ENCODE measurements around the gene DAB1. TPM values are rescaled to one million over a fixed set of nuclear protein-coding genes. Genes with fewer than 3 reads are reported as not detected.

Gene DAB1
- total RNA-seq, 1 donor from 2014 or later = not detected

DNA sequence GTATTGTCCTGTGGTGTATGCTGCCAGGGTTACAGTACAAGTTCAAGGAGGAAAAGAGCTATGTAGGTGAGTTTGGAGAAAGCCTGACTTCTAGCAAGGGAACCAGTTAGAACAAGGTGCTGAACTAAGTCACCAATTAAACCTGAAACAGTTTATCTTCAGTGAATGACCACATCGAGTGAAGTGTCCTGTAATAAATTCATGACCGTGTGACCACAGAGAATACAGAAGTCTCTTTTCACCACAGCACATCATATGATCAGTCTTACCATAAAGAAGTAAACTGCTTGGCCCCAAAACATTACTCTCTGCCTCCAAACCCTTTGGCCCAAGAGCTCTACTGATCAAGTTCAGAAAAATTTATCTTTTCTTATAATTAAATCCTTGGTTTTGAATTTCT, 141.4 kb downstream of the DAB1 start:
- Mint-ChIP-seq H3K27ac (ENCODE audit: unreplicated experiment) (no peak overlapping the region), H3K36me3 (ENCODE audit: low read depth) (no peaks in the 10 kb centered on the region), H3K9me3 (ENCODE audit: low read depth) (no peaks in the 10 kb centered on the region), H3K4me1 (ENCODE audit: low read depth) (no peaks in the 10 kb centered on the region), H3K4me3 (ENCODE audit: unreplicated experiment) (no peak overlapping the region), H3K27me3 (ENCODE audit: low read depth) (peaks cover 9% of the 10 kb centered on the region)
- no peak for DNase-seq (ENCODE audit: low spot score)
- TF ChIP-seq, protein P1, sequence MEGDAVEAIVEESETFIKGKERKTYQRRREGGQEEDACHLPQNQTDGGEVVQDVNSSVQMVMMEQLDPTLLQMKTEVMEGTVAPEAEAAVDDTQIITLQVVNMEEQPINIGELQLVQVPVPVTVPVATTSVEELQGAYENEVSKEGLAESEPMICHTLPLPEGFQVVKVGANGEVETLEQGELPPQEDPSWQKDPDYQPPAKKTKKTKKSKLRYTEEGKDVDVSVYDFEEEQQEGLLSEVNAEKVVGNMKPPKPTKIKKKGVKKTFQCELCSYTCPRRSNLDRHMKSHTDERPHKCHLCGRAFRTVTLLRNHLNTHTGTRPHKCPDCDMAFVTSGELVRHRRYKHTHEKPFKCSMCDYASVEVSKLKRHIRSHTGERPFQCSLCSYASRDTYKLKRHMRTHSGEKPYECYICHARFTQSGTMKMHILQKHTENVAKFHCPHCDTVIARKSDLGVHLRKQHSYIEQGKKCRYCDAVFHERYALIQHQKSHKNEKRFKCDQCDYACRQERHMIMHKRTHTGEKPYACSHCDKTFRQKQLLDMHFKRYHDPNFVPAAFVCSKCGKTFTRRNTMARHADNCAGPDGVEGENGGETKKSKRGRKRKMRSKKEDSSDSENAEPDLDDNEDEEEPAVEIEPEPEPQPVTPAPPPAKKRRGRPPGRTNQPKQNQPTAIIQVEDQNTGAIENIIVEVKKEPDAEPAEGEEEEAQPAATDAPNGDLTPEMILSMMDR (IDR thresholded peaks at IDR 0.05) = no peak

DNA sequence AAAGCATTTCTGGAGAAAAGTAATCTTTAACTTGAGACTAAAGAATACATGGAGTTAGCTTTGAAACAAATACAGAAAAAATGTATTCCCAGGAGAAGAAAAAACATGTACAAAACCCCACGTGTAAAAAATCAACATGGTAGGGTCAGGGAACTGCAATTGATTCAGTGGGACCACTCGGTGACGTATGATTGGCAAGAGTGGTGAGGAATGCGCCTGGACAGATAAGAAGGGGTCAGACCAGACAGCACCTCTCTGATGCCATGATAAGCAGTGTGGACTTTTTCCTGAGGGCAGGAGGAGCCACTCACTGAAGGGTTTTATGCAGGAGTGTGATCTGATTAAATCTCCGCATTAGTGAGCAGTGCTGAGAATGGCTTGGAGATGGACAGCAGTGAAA, 142.5 kb downstream of the DAB1 start:
- no peaks in the 10 kb centered on the region for H3K9me3 Mint-ChIP-seq (ENCODE audit: low read depth)
- no peaks in the 10 kb centered on the region for H3K36me3 Mint-ChIP-seq (ENCODE audit: low read depth)
- no peaks in the 10 kb centered on the region for H3K4me1 Mint-ChIP-seq (ENCODE audit: low read depth)
- peaks cover 12% of the 10 kb centered on the region for H3K27me3 Mint-ChIP-seq (ENCODE audit: low read depth)
- no peak overlapping the region for H3K4me3 Mint-ChIP-seq (ENCODE audit: unreplicated experiment)
- TF ChIP-seq, protein P1 (IDR thresholded peaks at IDR 0.05) = no peak
- no peak overlapping the region for H3K27ac Mint-ChIP-seq (ENCODE audit: unreplicated experiment)
- DNase-seq (ENCODE audit: low spot score) = no peak

GRCh38 chr1:57279909-57280666, 143.8 kb downstream of the DAB1 start:
- Mint-ChIP-seq H3K4me3 (ENCODE audit: unreplicated experiment) (no peak overlapping the region), H3K27me3 (ENCODE audit: low read depth) (peaks cover 12% of the 10 kb centered on the region), H3K9me3 (ENCODE audit: low read depth) (no peaks in the 10 kb centered on the region), H3K27ac (ENCODE audit: unreplicated experiment) (no peak overlapping the region), H3K4me1 (ENCODE audit: low read depth) (no peaks in the 10 kb centered on the region), H3K36me3 (ENCODE audit: low read depth) (no peaks in the 10 kb centered on the region)
- DNase-seq (ENCODE audit: low spot score) = no peak
- TF ChIP-seq, protein P1 (IDR thresholded peaks at IDR 0.05) = no peak

GRCh38 chr1:57278558-57278957, 145.3 kb downstream of the DAB1 start:
- DNase-seq (ENCODE audit: low spot score) = no peak
- H3K27me3 Mint-ChIP-seq (ENCODE audit: low read depth) = peaks cover 12% of the 10 kb centered on the region
- TF ChIP-seq, protein P1 (IDR thresholded peaks at IDR 0.05) = no peak

GRCh38 chr1:57277681-57278080, 146.2 kb downstream of the DAB1 start:
- no peak for DNase-seq (ENCODE audit: low spot score)
- no peak overlapping the region for H3K4me3 Mint-ChIP-seq (ENCODE audit: unreplicated experiment)
- H3K27me3 Mint-ChIP-seq (ENCODE audit: low read depth) = peaks cover 12% of the 10 kb centered on the region
- H3K9me3 Mint-ChIP-seq (ENCODE audit: low read depth) = no peaks in the 10 kb centered on the region
- TF ChIP-seq, protein P1 (IDR thresholded peaks at IDR 0.05) = no peak
- H3K27ac Mint-ChIP-seq (ENCODE audit: unreplicated experiment) = no peak overlapping the region
- no peaks in the 10 kb centered on the region for H3K4me1 Mint-ChIP-seq (ENCODE audit: low read depth)
- H3K36me3 Mint-ChIP-seq (ENCODE audit: low read depth) = no peaks in the 10 kb centered on the region

More at GRCh38 chr1:57278558-57278957, 145.3 kb downstream of the DAB1 start:
- Mint-ChIP-seq H3K9me3 (ENCODE audit: low read depth) (no peaks in the 10 kb centered on the region), H3K27ac (ENCODE audit: unreplicated experiment) (no peak overlapping the region), H3K4me1 (ENCODE audit: low read depth) (no peaks in the 10 kb centered on the region), H3K4me3 (ENCODE audit: unreplicated experiment) (no peak overlapping the region), H3K36me3 (ENCODE audit: low read depth) (no peaks in the 10 kb centered on the region)
